CD14-positive monocyte (primary cell): ENCODE results near the gene BRF1. TPM values are rescaled to one million over a fixed set of nuclear protein-coding genes. Genes with fewer than 3 reads are reported as not detected.

Source experiments
- DNase-seq, 3 donors: peaks; one replicate each; pipeline ENCODE4 v3.0.0-alpha.2; 2011 to 2022
- H2AFZ ChIP-seq: 2 replicates; pipeline ENCODE4 v1.6.0; 2012; ENCODE audit warnings: mild to moderate bottlenecking, low read depth, low read length, inconsistent platforms; ENCODE audit not compliant: insufficient read depth, poor library complexity, severe bottlenecking
- H3K27ac ChIP-seq, 2 donors: 1 replicate in 1 of 2; 2 replicates in 1 of 2; pipeline ENCODE4 v1.5.1; 2012 to 2013; ENCODE audit warnings: low read length in 2 of 2, control low read depth in 1 of 2, inconsistent platforms in 1 of 2, low read depth in 1 of 2, mild to moderate bottlenecking in 1 of 2
- H3K27me3 ChIP-seq, 2 donors: one replicate each; pipeline versions ENCODE4 v1.6.0 to v1.6.1; 2011 to 2013; ENCODE audit warnings: low read length in 2 of 2; ENCODE audit not compliant: control insufficient read depth in 2 of 2, insufficient read depth in 2 of 2
- H3K36me3 ChIP-seq, 2 donors: replicated peaks in 1 of 2; 1 replicate in 1 of 2; 2 replicates in 1 of 2; pipeline versions ENCODE4 v1.5.1 to v1.6.1; 2012 to 2013; ENCODE audit warnings: low read length in 2 of 2, control low read depth in 1 of 2, inconsistent platforms in 1 of 2, mild to moderate bottlenecking in 1 of 2; ENCODE audit not compliant: insufficient read depth in 2 of 2, control insufficient read depth in 1 of 2
- H3K4me1 ChIP-seq, 2 donors: 1 replicate in 1 of 2; 2 replicates in 1 of 2; pipeline versions ENCODE4 v1.5.1 to v1.6.1; 2012 to 2013; ENCODE audit warnings: low read length in 2 of 2, control low read depth in 1 of 2, inconsistent platforms in 1 of 2, mild to moderate bottlenecking in 1 of 2, moderate library complexity in 1 of 2; ENCODE audit not compliant: insufficient read depth in 2 of 2, control insufficient read depth in 1 of 2
- H3K4me2 ChIP-seq: replicated peaks from 2 replicates; pipeline ENCODE3; 2012; ENCODE audit warnings: low read length, moderate library complexity, mild to moderate bottlenecking; ENCODE audit not compliant: poor library complexity, severe bottlenecking; ENCODE audit errors: extremely low read depth
- H3K4me3 ChIP-seq, 3 experiments: fragments of 200-600 bp in 1 of 3; sonication (generic) in 1 of 3; replicated peaks in 1 of 3; 1 replicate in 2 of 3; 2 replicates in 1 of 3; pipeline ENCODE4 v1.5.1; 2011 to 2013; ENCODE audit warnings: low read length in 3 of 3, mild to moderate bottlenecking in 3 of 3, control low read depth in 2 of 3, low read depth in 2 of 3, inconsistent platforms in 1 of 3, moderate library complexity in 1 of 3
- H3K79me2 ChIP-seq: 2 replicates; pipeline ENCODE4 v1.6.0; 2012; ENCODE audit warnings: mild to moderate bottlenecking, control low read depth, inconsistent platforms, low read length, moderate library complexity; ENCODE audit not compliant: insufficient read depth
- H3K9ac ChIP-seq: 2 replicates; pipeline ENCODE4 v1.6.0; 2017; ENCODE audit warnings: low read length, mild to moderate bottlenecking; ENCODE audit not compliant: insufficient read depth, poor library complexity, severe bottlenecking
- H3K9me3 ChIP-seq, 2 donors: replicated peaks in 1 of 2; 1 replicate in 1 of 2; 2 replicates in 1 of 2; pipeline versions ENCODE4 v1.5.1 to v1.6.1; 2012 to 2013; ENCODE audit warnings: low read length in 2 of 2, control low read depth in 1 of 2; ENCODE audit not compliant: control insufficient read depth in 1 of 2, insufficient read depth in 1 of 2
- H4K20me1 ChIP-seq: 2 replicates; pipeline ENCODE4 v1.6.0; 2012; ENCODE audit warnings: mild to moderate bottlenecking, low read length, control low read depth, moderate library complexity; ENCODE audit not compliant: insufficient read depth
- H3K27ac Mint-ChIP-seq, 7 donors: one replicate each; pipeline ENCODE4 v1.8.0; 2020; ENCODE audit warnings: mild to moderate bottlenecking in 7 of 7, mixed read lengths in 7 of 7, moderate library complexity in 6 of 7, inconsistent platforms in 2 of 7
- H3K27me3 Mint-ChIP-seq, 3 donors: one replicate each; pipeline ENCODE4 v1.8.0; 2021 to 2022; ENCODE audit warnings: low read depth in 3 of 3, mild to moderate bottlenecking in 3 of 3, mixed read lengths in 3 of 3, moderate library complexity in 3 of 3, inconsistent platforms in 1 of 3
- H3K36me3 Mint-ChIP-seq, 2 donors: one replicate each; pipeline ENCODE4 v1.8.0; 2020; ENCODE audit warnings: mixed read lengths in 2 of 2, inconsistent platforms in 1 of 2, mild to moderate bottlenecking in 1 of 2
- H3K4me1 Mint-ChIP-seq: one replicate; pipeline ENCODE4 v1.8.0; 2020; ENCODE audit warnings: mild to moderate bottlenecking, mixed read lengths
- H3K4me3 Mint-ChIP-seq, 2 donors: one replicate each; pipeline ENCODE4 v1.8.0; 2020; ENCODE audit warnings: mild to moderate bottlenecking in 2 of 2, mixed read lengths in 2 of 2, moderate library complexity in 1 of 2
- H3K9me3 Mint-ChIP-seq, 7 donors: one replicate each; pipeline ENCODE4 v1.8.0; 2020 to 2022; ENCODE audit warnings: mixed read lengths in 7 of 7, mild to moderate bottlenecking in 6 of 7, moderate library complexity in 6 of 7, inconsistent platforms in 2 of 7
- WGBS: methylation state at CpG from one replicate; pipeline ENCODE4 v1.1.5; 2013; ENCODE audit warnings: missing lambda C conversion rate; ENCODE audit not compliant: insufficient coverage; 5-methylcytosine and 5-hydroxymethylcytosine counted together
- intact Hi-C, 2 donors: fragments of 100-400 bp; cut with micrococcal nuclease; formaldehyde crosslinking; loops; one replicate each; pipeline versions ENCODE4 v1.15.0 to v1.15.1; 2023
- polyA plus RNA-seq, 3 donors: library from polyadenylated mRNA; depleted of rRNA in 1 of 3; unstranded in 2 of 3; stranded (reverse) in 1 of 3; fragments of 300-500 nt in 2 of 3; fragments of >200 nt in 1 of 3; fragmentation: Illumina TruSeq in 2 of 3; gene quantifications; 1 replicate in 2 of 3; 2 replicates in 1 of 3; pipeline ENCODE4 v1.2.3, GENCODE V29; 2012 to 2021
- TF ChIP-seq, protein P1 (sequence below): fragments of 200-600 bp; IDR thresholded peaks from one replicate; pipeline ENCODE4 v1.8.0; 2022; ENCODE audit warnings: antibody characterized with exemption, mild to moderate bottlenecking

BRF1 gene
- polyA plus RNA-seq, 3 donors, result 2.3 to 20.5 (median 2.5) TPM

DNA sequence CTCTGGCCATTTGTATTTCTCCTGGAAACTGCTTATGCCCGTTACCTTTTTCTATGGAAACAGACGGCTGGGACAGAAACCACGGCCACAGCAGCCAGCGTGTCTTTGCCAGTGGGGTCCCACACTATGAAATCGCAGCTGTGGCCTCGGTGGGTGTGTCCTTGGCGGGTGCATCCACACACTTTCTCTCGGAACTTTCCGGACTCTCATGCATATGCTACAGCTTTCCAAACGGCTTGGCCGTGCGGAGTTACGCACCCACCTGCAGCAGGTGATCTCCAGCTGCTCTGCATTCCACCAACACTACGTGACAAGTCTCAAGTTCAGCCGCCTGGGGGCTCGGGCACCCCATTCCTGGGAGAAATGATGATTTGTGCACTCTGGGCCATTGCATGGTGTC, 53.8 kb downstream of the BRF1 start:
- H3K79me2 ChIP-seq, result peaks cover 25% of the 10 kb centered on the region

DNA sequence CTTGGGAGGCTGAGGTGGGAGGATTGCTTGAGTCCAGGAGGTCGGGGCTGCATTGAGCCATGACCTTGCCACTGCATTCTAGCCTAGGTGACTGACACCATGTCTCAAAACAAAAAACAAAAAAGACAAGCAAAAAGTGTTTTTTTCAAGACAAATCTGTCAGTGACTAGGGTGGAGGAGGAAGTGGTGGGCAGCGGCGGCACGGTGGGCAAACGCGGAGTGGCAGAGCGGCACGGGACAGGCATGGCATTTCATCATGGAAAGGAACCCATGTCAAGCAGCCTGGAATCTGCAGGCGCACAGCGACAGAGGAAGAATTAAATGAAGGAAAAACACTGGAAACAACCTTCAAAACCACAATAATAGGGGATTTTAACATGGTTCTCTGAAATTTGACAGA, 56.5 kb downstream of the BRF1 start:
- DNase-seq, result no peak
- peaks cover 0 to 2% (median 0%) of the 10 kb centered on the region in 3 donors for H3K27me3 Mint-ChIP-seq
- no peak overlapping the region for H3K9ac ChIP-seq
- peaks cover 10 to 16% of the 10 kb centered on the region in 2 donors for H3K4me1 ChIP-seq
- no peak overlapping the region for H3K4me2 ChIP-seq
- peak overlapping the region in 1 of 7 donors; percentile 14 for H3K27ac Mint-ChIP-seq
- peaks cover 10% of the 10 kb centered on the region for H3K4me1 Mint-ChIP-seq
- H3K36me3 ChIP-seq, result peaks cover 10 to 33% of the 10 kb centered on the region in 2 donors
- TF ChIP-seq, protein P1, sequence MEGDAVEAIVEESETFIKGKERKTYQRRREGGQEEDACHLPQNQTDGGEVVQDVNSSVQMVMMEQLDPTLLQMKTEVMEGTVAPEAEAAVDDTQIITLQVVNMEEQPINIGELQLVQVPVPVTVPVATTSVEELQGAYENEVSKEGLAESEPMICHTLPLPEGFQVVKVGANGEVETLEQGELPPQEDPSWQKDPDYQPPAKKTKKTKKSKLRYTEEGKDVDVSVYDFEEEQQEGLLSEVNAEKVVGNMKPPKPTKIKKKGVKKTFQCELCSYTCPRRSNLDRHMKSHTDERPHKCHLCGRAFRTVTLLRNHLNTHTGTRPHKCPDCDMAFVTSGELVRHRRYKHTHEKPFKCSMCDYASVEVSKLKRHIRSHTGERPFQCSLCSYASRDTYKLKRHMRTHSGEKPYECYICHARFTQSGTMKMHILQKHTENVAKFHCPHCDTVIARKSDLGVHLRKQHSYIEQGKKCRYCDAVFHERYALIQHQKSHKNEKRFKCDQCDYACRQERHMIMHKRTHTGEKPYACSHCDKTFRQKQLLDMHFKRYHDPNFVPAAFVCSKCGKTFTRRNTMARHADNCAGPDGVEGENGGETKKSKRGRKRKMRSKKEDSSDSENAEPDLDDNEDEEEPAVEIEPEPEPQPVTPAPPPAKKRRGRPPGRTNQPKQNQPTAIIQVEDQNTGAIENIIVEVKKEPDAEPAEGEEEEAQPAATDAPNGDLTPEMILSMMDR, result no peak
- H4K20me1 ChIP-seq, result peaks cover 12% of the 10 kb centered on the region
- peaks cover 33% of the 10 kb centered on the region for H3K79me2 ChIP-seq
- peaks cover 0 to 3% of the 10 kb centered on the region in 2 donors for H3K9me3 ChIP-seq
- H3K27me3 ChIP-seq, result no peaks in the 10 kb centered on the region
- intact Hi-C loops, result no loop called here
- no peak overlapping the region for H3K27ac ChIP-seq
- 96% methylated on average over 7 of the region's 10 CpGs for WGBS
- no peak overlapping the region for H3K4me3 Mint-ChIP-seq
- H3K9me3 Mint-ChIP-seq, result peaks cover 0 to 6% (median 0%) of the 10 kb centered on the region in 7 donors
- H3K4me3 ChIP-seq, result no peak overlapping the region
- no peak overlapping the region for H2AFZ ChIP-seq
- peaks cover 26 to 56% of the 10 kb centered on the region in 2 donors for H3K36me3 Mint-ChIP-seq

More for the DNA sequence above, 53.8 kb downstream of the BRF1 start:
- Histone ChIP-seq H2AFZ (no peak overlapping the region), H3K9ac (no peak overlapping the region), H3K27me3 (no peaks in the 10 kb centered on the region), H3K4me3 (no peak overlapping the region), H3K27ac (no peak overlapping the region), H4K20me1 (peaks cover 12% of the 10 kb centered on the region), H3K4me2 (no peak overlapping the region), H3K4me1 (peaks cover 12 to 22% of the 10 kb centered on the region in 2 donors), H3K9me3 (no peaks in the 10 kb centered on the region), H3K36me3 (peaks cover 22 to 44% of the 10 kb centered on the region in 2 donors)
- peaks cover 0 to 3% (median 0%) of the 10 kb centered on the region in 7 donors for H3K9me3 Mint-ChIP-seq
- H3K4me3 Mint-ChIP-seq, result peak overlapping the region in 1 of 2 donors; percentile 57
- TF ChIP-seq, protein P1, result no peak
- 97% methylated on average over 14 of the region's 16 CpGs for WGBS
- H3K27ac Mint-ChIP-seq, result peak overlapping the region in 1 of 7 donors; percentile 52
- intact Hi-C loops, result no loop called here
- H3K4me1 Mint-ChIP-seq, result peaks cover 19% of the 10 kb centered on the region
- peaks cover 44 to 64% of the 10 kb centered on the region in 2 donors for H3K36me3 Mint-ChIP-seq
- no peak for DNase-seq
- peaks cover 0 to 2% (median 0%) of the 10 kb centered on the region in 3 donors for H3K27me3 Mint-ChIP-seq
